ENCODE measurements around the gene SLMAP.
"Not testable (repeated sequence)": the region's sequence is repeated elsewhere in the genome, so short reads cannot be mapped to it uniquely, and the experiment has no call there.

Gene SLMAP

GRCh38 chr3:57793737-57794187 lies 37.7 kb downstream of the SLMAP start:
- DNase-seq (ENCODE audit: low read depth in 2 of 3, low spot score in 1 of 3), result no peak

DNA sequence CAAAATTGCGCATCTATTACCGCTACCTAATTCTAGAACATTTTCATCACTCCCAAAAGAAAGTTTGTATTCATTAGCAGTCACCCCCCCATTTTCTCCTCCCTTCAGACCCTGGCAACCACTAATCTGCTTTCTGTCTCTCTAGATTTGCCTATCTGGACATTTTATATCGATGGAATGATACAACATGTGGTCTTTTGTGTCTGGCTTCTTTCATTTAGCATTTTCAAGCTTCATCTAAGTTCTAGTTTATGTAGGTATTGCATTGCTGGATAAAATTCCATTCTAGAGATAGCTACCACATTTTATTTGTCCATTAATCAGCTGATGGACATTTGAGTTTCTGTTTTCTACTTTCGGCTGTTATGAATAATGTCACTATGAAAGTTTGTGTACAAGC lies 38.4 kb downstream of the SLMAP start:
- DNase-seq (ENCODE audit: low read depth in 2 of 3, low spot score in 1 of 3), result no peak

DNA sequence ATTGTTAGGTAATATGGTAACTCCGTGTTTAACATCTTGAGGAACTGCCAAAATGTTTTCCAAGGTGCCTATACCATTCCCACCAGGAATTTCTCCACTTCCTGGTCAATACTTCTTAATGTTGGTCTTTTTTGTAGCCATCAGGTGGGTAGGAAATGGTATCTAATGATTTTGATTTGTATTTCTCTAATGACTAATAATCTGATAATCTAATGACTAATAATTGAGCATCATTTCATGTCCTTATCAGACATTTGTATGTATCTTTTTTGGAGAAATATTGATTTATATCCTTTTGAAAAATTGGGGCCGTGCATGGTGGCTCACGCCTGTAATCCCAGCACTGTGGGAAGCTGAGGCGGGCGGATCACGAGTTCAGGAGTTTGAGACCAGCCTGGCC lies 38.8 kb downstream of the SLMAP start:
- no peak for DNase-seq (ENCODE audit: low read depth in 2 of 3, low spot score in 1 of 3)

DNA sequence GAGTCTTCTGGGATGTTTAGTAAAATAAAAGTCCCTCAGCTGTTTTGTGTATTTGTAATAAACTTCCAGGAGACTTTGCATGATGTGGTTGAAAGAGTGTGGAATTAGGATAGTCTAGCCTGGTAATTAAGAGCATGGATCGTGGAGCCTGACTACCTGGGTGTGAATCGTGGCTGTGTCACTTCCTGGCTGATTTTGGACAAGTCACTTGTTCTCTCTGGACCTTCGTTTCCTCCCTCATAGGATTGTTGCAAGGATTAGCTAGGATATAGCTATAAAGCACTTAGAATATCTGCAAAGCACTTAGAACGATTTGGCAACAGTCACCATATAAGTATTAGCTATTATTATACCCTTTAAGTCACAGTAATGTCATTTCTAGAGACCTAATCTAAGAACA lies 40.2 kb downstream of the SLMAP start:
- DNase-seq (ENCODE audit: low read depth in 2 of 3, low spot score in 1 of 3), result no peak

DNA sequence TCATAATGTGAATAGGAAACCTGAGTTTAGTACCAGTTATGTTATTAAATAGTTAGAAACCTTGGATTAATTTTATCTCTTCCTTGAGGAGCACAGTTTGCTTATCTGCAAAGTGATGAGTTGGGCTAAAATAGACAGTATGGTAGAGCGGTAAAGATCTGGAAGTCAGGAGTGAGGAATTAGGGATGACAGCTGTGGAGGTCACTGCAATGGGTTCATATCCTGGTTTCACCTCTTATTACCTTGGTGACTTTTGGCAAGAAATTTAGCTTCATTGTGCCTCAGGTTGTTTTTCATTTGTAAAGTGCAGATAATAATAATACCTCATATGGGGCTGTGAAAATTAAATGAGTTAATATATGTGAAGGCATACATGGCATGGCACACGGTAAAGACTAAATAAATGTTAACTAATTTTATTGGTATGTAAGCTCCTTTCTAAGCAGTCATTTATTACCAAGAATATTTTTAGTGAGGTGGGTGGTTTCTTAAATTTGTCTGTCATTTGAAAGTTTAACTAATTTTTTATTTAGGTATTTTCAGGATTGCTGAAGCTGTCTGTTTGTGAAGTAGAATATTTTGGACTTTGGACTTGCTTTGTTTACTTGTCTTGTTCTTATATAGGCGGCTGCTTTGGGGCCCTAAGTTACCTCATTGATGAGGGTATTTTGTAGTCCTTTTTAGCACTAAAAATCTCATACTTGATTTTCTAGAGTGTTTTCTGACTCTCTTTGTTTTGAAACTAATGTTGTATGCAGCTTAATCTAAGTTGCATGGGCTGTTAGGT lies 41.8 kb downstream of the SLMAP start:
- DNase-seq (ENCODE audit: low read depth in 2 of 3, low spot score in 1 of 3), result no peak

DNA sequence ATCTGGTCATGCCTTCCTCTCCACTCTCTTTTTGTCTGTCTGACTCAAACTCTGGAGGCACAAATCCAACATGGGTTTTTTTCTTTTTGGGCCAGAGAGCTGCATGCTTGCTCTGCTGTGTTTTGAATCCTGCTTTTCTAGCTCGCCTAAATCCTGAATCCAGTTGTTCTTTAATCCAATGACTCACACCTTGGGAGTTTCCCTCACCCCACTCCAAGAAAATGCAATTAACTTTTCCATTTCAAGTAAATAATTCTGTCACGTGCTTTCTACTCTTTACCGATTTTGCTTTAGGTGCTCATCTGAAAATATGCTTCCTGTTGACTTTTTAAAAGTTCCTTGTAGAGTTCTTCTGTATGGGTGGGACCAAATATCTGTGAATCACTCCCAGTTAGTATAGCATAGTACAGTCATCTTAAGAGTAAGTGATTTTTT lies 47.6 kb downstream of the SLMAP start:
- DNase-seq (ENCODE audit: low read depth in 2 of 3, low spot score in 1 of 3), result no peak

DNA sequence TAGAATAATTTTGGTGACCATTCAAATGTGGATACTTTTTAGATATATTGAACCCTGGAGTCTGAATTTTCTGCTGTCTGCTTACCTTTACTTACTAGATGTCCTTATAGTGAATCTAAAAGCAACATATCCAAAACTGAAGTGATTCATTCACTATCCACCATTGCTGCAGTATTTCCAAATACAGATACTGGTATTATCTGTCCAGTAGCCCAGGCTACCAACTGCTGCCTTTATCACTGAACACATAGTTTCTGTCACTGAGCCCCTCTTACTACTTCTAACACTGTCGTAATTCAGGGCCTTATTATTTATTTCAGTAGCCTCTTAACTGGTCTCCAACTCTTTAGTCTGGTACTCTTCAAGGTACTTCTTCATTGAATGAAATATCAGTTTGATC lies 49.2 kb downstream of the SLMAP start:
- DNase-seq (ENCODE audit: low read depth in 2 of 3, low spot score in 1 of 3), result no peak

GRCh38 chr3:57805674-57806073 lies 49.6 kb downstream of the SLMAP start:
- DNase-seq (ENCODE audit: low read depth in 2 of 3, low spot score in 1 of 3), result no peak

DNA sequence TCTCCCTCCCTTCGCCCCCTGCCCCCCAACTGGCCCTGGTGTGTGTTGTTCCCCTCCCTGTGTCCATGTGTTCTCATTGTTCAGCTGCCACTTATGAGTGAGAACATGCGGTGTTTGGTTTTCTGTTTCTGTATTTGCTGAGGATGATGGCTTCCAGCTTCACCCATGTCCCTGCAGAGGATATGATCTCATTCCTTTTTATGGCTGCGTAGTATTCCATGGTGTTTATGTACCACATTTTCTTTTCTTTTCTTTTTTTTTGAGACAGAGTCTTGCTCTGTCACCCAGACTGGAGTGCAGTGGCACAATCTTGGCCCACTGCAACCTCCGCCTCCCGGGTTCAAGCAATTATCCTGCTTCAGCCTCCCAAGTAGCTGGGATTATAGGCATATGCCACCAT lies 50.1 kb downstream of the SLMAP start:
- DNase-seq (ENCODE audit: low read depth in 2 of 3, low spot score in 1 of 3), result not testable (repeated sequence)

GRCh38 chr3:57808961-57809608 lies 53.0 kb downstream of the SLMAP start:
- no peak for DNase-seq (ENCODE audit: low read depth in 2 of 3, low spot score in 1 of 3)

GRCh38 chr3:57809609-57809968 lies 53.5 kb downstream of the SLMAP start:
- DNase-seq (ENCODE audit: low read depth in 2 of 3, low spot score in 1 of 3), result no peak

- DNase-seq (ENCODE audit: low read depth in 2 of 3, low spot score in 1 of 3), result no peak
Observed at GRCh38 chr3:57810048-57810447, 53.9 kb downstream of the SLMAP start.

DNA sequence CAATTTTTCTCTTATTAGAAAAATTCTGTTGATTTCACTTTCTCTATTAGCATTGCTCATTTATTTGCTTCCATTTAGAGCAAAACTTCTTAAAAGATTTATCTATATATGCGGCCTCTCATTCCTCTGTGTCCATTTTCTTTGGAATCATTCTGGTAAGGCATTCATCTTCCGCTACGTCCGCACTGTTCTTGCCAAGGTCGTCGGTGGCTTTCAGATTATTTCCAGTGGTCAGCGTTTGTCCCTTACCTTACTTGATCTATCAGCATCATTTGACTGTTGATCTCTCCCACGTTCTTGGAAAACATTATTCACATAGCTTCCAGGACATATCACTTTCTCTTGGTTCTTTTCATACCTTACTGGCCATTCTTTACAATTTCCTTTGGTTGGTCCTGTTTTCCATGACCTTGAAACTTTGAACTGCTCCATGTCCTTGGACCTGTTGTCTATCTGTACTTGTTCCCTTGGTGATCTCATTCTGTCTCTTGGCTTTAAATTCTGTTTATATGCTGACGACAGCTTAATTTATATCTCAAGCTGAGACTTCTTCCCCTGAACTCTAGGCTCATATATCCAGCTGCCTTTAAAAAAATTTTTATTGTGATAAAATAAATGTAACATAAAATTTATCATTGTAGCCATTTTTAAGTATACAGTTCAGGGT lies 54.5 kb downstream of the SLMAP start:
- DNase-seq (ENCODE audit: low read depth in 2 of 3, low spot score in 1 of 3), result no peak

GRCh38 chr3:57815036-57815435 lies 58.9 kb downstream of the SLMAP start:
- DNase-seq (ENCODE audit: low read depth in 2 of 3, low spot score in 1 of 3), result peak in 1 of 3 donors; percentile 9

GRCh38 chr3:57816471-57817095 lies 60.5 kb downstream of the SLMAP start:
- DNase-seq (ENCODE audit: low read depth in 2 of 3, low spot score in 1 of 3), result no peak

GRCh38 chr3:57818772-57819171 lies 62.7 kb downstream of the SLMAP start:
- DNase-seq (ENCODE audit: low read depth in 2 of 3, low spot score in 1 of 3), result no peak

GRCh38 chr3:57820479-57820878 lies 64.4 kb downstream of the SLMAP start:
- no peak for DNase-seq (ENCODE audit: low read depth in 2 of 3, low spot score in 1 of 3)

- no peak for DNase-seq (ENCODE audit: low read depth in 2 of 3, low spot score in 1 of 3)
Observed at GRCh38 chr3:57821765-57822164, 65.7 kb downstream of the SLMAP start.

DNA sequence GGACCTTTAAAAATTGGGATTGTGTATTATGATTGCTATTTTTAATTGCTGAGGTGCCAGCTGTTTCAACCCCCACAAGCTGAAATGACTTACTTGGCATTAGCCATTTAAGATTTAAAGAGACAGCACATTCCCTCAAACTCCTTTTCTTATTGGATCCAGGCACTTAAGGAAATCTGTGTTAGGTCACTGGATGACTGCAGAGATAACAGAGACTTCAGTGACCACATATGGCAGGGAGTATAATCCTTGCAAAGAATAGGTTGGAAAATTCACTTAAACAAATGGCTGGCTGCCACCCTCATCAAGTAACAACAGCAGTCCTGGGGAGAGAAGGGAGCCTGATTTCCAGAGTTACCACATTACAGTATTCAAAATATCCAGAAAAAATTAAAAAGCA lies 66.6 kb downstream of the SLMAP start:
- DNase-seq (ENCODE audit: low read depth in 2 of 3, low spot score in 1 of 3), result no peak

DNA sequence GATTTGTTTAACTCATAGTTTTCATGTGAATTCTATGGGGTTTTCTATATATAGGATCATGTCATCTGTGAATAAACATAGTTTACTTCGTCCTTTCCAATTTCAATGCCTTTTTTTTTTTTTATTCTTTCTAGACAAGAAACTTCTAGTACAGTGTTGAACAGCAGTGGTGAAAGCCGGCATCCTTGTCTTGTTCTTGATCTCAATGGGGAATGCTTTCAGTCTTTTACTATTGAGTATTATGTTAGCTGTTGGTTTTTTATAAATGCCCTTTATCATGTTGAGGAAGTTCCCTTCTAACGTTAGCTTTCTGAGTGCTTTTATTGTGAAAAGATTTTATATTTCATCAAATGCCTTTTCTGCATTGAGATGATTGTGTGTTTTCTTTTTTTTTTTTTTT lies 69.0 kb downstream of the SLMAP start:
- DNase-seq (ENCODE audit: low read depth in 2 of 3, low spot score in 1 of 3), result no peak

- no peak for DNase-seq (ENCODE audit: low read depth in 2 of 3, low spot score in 1 of 3)
Observed at GRCh38 chr3:57826245-57826951, 70.3 kb downstream of the SLMAP start.
